Kidney capillary endothelial cell (primary cell): ENCODE results near the gene PTBP1.
"Not testable (repeated sequence)": the region's sequence is repeated elsewhere in the genome, so short reads cannot be mapped to it uniquely, and the experiment has no call there.

Experiments
- DNase-seq: peaks from one replicate; pipeline ENCODE4 v3.0.0-alpha.2; 2018; ENCODE audit warnings: low spot score

The PTBP1 gene

GRCh38 chr19:827710-828321 lies 30.6 kb downstream of the PTBP1 start, which contains the start of gene AZU1:
AZU1 (plus strand) TSS chr19:827837; CDS start chr19:827847, 10 bp downstream.
- DNase-seq: no peak

DNA sequence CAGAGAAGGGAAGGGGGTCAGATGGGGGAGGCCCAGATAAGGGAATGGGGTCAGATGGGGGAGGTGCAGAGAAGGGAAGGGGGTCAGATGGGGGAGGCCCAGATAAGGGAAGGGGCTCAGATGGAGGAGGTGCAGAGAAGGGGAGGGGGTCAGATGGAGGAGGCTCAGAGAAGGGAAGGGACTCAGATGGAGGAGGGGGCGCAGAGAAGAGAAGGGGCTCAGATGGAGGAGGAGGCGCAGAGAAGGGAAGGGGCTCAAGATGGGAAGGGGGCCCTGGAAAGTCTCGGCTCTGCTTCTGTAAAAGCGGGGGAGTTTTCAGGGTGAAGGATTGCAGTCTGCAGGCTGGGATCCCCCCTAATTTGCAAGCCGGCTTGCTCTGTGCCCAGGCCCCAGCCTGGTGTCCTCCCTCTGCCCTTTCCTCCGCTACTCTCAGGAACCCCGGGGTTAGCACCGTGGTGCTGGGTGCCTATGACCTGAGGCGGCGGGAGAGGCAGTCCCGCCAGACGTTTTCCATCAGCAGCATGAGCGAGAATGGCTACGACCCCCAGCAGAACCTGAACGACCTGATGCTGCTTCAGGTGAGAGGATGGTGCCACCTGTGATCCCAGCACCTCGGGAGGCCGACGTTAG lies 32.0 kb downstream of the PTBP1 start:
- DNase-seq: no peak

- DNase-seq: no peak
These were observed 34.4 kb downstream of the PTBP1 start for GRCh38 chr19:831407-832369.

- DNase-seq: no peak
These were observed 37.0 kb downstream of the PTBP1 start for GRCh38 chr19:834216-834615.

DNA sequence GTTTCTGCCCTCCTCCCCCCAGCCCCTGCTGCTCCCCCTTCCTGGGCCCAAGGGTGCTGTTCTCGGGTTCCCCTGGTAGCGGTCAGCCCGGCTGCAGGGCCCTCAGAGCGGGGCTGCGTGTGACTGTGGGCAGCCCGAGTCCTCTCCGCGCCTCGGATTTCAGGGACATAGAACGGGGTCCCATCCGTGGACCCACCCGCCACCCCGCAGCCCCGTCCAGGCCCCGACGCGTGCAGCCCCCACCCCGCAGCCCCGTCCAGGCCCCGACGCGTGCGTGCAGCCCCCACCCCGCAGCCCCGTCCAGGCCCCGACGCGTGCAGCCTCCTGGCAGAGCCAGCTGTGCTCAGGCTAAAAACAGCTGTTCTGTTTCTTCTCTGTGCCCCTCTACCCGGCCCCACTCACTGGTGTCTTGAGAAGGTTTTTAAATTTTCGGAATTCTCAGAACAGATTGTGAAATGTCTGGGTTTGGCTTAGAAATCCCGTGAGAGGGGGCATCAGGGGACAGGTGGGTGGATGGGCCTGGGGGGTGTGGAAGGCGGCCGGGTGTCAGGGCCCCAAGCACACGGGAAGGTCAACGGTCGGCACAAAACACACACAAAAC lies 38.1 kb downstream of the PTBP1 start:
- no peak for DNase-seq

DNA sequence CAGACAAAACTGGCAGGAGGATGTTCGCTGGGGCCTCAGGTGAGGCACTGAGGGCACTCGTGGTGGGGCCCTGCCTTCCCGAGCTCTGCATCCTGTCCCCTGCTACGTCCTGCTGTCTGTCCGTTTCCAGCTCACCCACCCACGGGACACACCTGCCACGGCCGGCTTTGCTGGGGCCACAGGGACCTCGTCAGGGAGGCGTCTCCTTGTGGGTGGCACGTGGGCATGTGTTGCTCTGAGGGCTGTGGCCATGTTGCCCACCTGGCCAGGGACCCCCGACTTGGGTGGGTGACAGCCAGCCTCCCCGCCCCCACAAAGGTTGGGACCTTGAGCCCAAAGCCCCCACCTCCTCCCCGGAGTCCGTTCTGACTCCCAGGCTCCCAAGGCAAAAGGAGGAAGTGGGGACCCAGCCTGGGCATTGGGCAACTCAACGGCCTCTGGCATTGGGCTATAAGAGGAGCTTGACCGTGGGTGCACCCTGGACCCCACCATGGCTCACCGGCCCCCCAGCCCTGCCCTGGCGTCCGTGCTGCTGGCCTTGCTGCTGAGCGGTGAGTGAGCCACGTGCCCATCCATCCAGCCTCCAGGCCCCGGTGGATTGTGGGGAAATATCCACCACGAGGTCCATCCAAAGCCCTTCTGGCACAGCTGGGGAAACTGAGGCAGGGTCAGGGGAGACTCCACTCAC lies 43.4 kb downstream of the PTBP1 start, which contains the start of gene PRTN3:
Gene PRTN3, plus strand, starts transcription at position 481 of the 688 bp plus-strand sequence. Its CDS starts 10 bp downstream, at position 491.
- no peak for DNase-seq

- DNase-seq: not testable (repeated sequence)
These were observed 45.5 kb downstream of the PTBP1 start for GRCh38 chr19:842802-843179.

DNA sequence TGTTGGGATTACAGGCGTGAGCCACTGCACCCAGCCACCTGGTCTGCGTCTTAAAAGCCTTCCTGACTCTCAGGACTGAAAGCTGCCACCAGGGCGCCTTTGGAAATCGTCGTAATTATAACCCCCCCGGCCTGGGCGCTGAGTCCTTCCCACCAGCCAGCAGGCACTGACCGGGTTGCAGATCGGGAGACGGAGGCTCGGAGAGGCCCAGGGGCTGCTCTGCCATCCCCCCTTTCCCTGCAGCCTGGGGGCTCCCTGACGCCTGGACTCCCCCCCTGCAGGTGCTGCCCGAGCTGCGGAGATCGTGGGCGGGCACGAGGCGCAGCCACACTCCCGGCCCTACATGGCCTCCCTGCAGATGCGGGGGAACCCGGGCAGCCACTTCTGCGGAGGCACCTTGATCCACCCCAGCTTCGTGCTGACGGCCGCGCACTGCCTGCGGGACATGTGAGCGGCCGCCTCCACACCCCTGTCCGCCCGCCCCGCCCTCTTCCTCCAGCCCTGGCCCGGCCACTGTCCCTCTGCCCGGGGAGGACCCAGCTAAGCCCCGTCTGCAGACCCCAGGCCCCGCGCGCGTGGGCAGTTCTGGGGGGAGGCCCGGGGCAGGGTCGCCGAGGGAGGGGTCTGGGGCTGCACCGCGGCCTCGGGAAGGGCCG lies 46.1 kb downstream of the PTBP1 start:
- no peak for DNase-seq

DNA sequence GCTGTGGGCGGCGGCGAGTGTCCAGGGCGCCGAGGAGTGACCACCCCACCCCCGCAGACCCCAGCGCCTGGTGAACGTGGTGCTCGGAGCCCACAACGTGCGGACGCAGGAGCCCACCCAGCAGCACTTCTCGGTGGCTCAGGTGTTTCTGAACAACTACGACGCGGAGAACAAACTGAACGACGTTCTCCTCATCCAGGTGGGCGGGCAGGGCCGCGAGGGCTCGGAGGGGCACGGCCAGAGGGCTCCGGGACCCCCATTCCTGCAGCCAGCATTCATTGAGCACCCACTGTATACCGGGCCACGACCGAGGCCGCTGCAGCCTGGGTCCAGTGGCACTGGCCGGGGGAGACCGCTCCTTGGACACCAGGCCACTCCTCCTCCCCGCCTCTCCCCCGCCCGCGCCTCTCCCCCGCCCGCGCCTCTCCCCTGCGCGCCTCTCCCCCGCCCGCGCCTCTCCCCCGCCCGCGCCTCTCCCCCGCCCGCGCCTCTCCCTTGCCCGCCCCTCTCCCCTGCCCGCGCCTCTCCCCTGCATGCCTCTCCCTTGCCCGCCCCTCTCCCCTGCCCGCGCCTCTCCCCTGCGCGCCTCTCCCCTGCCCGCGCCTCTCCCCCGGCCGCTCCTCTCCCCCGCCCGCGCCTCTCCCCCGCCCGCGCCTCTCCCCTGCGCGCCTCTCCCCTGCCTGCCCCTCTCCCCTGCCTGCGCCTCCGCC lies 46.7 kb downstream of the PTBP1 start:
- DNase-seq: no peak

DNA sequence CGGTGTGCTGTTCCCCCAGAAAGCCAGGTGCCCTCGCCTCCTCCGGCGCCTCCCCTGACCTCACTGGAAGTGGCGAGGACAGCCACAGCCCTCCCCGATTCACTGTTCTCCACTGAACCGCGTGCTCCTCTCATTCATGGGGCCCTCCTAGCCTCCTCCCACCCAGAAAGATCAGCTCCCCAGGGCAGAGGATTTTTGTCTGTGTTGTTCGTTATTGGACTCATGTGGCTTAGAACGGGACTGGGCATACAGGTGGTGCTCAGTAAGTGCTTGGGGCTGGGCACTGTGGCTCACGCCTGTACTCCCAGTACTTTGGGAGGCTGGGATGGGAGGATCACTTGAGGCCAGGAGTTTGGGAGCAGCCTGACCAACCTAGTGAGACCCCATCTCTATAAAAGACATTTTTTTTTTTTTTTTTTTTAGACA lies 47.3 kb downstream of the PTBP1 start:
- no peak for DNase-seq

- DNase-seq: no peak
These were observed 48.7 kb downstream of the PTBP1 start for GRCh38 chr19:845707-846521.

DNA sequence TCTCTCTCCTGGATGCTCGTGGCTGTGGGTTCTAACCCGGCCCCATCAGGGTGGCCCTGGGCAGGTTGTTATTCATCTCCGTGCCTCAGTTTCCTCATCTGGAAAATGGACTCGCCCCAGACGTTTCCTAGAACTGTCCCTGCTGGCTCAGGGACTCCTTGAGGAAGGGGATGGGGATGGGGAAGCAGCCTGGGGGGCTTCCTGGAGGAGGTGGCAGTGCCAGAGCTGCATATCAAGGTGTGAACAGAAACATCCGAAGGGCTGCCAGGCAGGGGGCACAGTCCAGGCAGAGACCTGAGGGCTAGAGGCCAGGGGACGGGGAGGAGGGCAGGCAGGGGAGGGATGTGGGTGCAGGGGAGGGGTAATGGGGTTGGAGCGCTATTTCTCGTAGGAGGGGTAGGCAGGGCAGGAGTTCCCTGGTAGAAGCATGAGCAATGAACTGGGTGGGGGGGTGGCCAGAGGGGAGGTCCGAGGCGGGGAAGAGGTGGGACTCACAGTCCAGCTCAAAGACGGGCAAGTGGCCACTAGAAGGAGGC lies 51.2 kb downstream of the PTBP1 start:
- DNase-seq: no peak

- DNase-seq: not testable (repeated sequence)
These were observed 51.9 kb downstream of the PTBP1 start for GRCh38 chr19:849195-849594.

DNA sequence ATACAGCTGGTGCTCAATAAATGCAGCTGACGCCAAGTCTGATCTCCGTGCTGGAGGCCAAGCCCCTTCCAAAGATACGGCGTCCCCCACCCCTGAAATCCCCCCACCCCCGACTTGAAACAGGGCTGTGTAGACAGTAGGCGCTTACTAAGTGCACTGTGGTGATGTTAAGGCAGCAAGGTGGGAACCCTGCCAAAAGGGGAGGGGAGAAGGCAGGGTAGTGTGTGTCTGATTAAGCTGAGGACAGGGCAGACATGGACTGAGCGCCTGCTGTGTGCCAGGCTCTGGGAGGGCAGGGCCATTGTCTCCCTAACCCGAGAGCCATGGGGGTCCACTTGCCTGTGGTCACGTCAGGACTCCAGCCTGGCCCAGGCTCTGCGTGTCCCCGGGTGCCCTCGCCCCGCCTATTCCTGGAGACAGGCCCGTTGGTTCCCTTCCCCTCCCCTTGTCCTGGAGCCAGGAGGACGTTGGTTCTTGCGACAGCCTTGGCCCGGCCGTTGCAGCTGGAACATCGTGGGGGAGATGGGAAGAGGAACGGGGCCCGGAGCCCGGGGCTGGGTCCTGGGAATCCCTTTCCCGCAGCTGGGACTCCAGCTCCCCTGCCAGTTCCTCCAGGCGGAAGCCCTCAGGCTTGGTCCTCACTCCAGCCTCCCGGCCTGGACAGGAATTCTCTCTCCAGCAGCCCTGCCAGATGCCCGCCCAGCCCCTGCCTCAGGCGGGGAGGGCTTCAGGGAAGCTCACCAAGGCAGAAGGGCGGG lies 53.1 kb downstream of the PTBP1 start:
- DNase-seq: no peak

DNA sequence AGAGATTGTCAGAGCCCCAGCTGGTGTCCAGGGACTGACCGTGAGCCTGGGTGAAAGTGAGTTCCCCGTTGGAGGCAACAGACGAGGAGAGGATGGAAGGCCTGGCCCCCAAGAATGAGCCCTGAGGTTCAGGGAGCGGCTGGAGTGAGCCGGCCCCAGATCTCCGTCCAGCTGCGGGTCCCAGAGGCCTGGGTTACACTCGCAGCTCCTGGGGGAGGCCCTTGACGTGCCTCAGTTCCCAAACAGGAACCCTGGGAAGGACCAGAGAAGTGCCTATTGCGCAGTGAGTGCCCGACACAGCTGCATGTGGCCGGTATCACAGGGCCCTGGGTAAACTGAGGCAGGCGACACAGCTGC lies 53.7 kb downstream of the PTBP1 start:
- no peak for DNase-seq

GRCh38 chr19:852136-853013 lies 55.1 kb downstream of the PTBP1 start, which contains the start of gene ELANE:
ELANE (plus strand) TSS chr19:852303; CDS start chr19:852329, 26 bp downstream.
- DNase-seq: no peak

DNA sequence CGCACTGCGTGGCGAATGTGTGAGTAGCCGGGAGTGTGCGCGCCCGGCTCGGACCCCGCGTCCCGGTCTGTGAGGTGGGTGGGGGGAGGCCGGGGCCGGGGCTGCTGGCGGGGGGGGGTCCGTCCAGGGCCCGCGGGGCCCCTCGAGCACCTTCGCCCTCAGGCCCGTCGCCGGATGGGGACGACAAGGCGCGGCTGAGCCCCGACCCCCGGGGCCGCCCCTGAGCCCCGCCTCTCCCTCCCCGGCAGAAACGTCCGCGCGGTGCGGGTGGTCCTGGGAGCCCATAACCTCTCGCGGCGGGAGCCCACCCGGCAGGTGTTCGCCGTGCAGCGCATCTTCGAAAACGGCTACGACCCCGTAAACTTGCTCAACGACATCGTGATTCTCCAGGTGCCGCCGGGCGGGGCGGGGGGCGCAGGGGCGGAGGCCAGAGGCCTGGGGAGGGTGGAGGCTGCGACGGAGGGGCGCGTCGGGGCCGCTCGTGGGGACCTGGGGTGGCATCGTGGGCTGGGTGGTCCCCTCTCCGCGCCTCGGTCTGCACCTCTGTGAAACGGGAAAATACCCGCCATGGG lies 55.8 kb downstream of the PTBP1 start:
- no peak for DNase-seq
